ENCODE data around the gene HS6ST1. TPM values are rescaled to one million over a fixed set of nuclear protein-coding genes. Genes with fewer than 3 reads are reported as not detected.

HS6ST1 gene
- total and polyA plus RNA-seq, 4 donors: 17.9 to 31.9 (median 25.4) TPM

DNA sequence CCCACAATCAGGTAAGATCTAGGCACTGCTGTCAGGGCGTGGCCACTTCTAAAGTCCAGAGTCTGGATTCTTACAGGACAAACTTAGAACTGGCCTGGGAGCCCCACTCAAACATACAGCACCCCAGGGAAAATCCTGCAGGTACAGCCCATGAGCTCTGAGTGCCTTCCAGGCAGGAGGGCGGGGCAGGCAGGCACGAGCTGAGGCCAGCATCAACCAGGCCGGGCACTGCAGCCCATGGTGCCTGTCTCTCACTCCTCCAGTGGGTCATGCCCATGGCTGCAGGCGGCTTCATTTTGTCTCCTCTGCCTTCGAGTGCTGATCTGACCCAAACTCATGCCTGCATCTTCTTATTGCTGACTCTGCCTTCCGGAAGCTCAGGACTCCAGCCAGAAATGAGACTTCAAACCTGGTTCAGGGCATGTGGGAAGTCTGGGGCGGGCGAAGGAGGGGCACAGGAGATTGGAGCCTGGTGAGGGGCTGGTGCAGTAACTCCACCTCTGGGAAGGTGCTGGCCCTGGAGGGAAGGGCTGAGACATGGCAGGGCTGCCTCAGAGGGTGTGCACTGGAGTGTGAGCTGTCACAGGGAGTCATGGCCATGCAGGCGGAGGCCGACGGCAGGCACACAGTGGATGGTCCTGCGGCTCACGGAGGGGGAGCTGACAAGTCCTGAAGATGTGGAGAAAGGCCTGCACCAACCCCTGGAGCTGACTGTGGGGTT, 40.5 kb downstream of the HS6ST1 start:
- H3K4me1 ChIP-seq (ENCODE audit: control insufficient read depth in 4 of 4, insufficient read depth in 4 of 4, low read length in 3 of 4): peaks cover 15 to 40% (median 27%) of the 10 kb centered on the region in 4 donors
- WGBS: 86% methylated on average over 14 of the region's 14 CpGs
- H3K9me3 ChIP-seq (ENCODE audit: control insufficient read depth in 4 of 4, low read length in 3 of 4): no peaks in the 10 kb centered on the region
- no peak overlapping the region for H3K27ac ChIP-seq (ENCODE audit: low read depth in 1 of 2, low read length in 2 of 2)
- H3K36me3 ChIP-seq (ENCODE audit: control insufficient read depth in 4 of 4, insufficient read depth in 3 of 4, low read depth in 1 of 4, low read length in 3 of 4): peaks cover 0 to 12% (median 5%) of the 10 kb centered on the region in 4 donors
- H3K27me3 ChIP-seq (ENCODE audit: control insufficient read depth in 4 of 4, insufficient read depth in 4 of 4, low read length in 3 of 4): no peaks in the 10 kb centered on the region
- no peak for DNase-seq (ENCODE audit: low spot score)
- H3K9ac ChIP-seq (ENCODE audit: low read depth in 1 of 2, low read length in 2 of 2): no peak overlapping the region
- no peak overlapping the region for H3K4me3 ChIP-seq (ENCODE audit: low read depth in 1 of 3, low read length in 3 of 3)
- TF ChIP-seq FOXA2 (IDR thresholded peaks at IDR 0.05): no peak

DNA sequence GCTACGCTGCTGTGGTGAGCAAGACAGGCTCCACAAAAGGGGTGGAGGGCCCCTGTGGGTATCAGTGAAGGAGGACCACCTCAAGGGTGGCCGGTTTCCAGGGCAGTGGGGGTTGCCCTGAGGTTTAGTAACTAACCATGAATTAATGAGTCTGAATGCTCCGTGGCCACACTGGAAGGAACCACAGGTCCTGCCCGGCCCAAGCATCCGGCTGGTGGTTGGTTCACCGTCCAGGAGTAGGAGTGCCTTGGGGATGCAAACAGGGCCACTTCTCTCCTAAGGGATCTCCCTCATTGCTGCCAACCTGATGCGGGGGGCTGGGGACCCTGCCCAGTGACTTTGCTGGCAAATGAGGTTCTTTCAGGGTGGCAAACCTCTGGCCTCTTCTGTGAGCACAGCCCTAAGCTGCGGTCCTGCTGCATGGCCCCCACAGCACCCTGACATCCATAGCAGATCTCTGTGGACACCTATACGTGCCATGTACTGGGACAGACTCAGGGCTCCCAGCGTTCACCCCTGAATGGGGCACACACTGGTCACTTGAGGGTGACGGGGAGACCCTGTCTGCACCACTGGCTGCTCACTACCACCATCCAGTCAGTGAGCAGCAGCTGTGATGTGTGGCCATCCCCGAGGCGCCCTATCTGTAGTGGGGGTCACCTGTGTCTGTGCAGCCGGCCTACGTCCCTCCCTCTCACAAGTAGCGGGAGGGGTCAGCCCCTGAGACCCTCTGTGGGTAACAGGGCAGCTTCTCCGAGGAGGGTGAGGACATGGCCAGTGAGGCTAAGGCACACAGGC, 41.6 kb downstream of the HS6ST1 start:
- H3K27me3 ChIP-seq (ENCODE audit: control insufficient read depth in 4 of 4, insufficient read depth in 4 of 4, low read length in 3 of 4): no peaks in the 10 kb centered on the region
- H3K36me3 ChIP-seq (ENCODE audit: control insufficient read depth in 4 of 4, insufficient read depth in 3 of 4, low read depth in 1 of 4, low read length in 3 of 4): peaks cover 0 to 12% (median 5%) of the 10 kb centered on the region in 4 donors
- H3K27ac ChIP-seq (ENCODE audit: low read depth in 1 of 2, low read length in 2 of 2): no peak overlapping the region
- H3K4me1 ChIP-seq (ENCODE audit: control insufficient read depth in 4 of 4, insufficient read depth in 4 of 4, low read length in 3 of 4): peaks cover 9 to 40% (median 23%) of the 10 kb centered on the region in 4 donors
- no peaks in the 10 kb centered on the region for H3K9me3 ChIP-seq (ENCODE audit: control insufficient read depth in 4 of 4, low read length in 3 of 4)
- no peak for DNase-seq (ENCODE audit: low spot score)
- no peak overlapping the region for H3K9ac ChIP-seq (ENCODE audit: low read depth in 1 of 2, low read length in 2 of 2)
- 93% methylated on average over 17 of the region's 17 CpGs for WGBS
- no peak for TF ChIP-seq HNF4A (conservative IDR thresholded peaks at IDR 0.05)
- TF ChIP-seq RAD21 (IDR thresholded peaks at IDR 0.05): no peak
- TF ChIP-seq NR2F2 (IDR thresholded peaks at IDR 0.05): no peak
- TF ChIP-seq JUND (IDR thresholded peaks at IDR 0.05): no peak
- TF ChIP-seq, protein P1, sequence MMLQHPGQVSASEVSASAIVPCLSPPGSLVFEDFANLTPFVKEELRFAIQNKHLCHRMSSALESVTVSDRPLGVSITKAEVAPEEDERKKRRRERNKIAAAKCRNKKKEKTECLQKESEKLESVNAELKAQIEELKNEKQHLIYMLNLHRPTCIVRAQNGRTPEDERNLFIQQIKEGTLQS (IDR thresholded peaks at IDR 0.05): no peak
- no peak for TF ChIP-seq SP1 (IDR thresholded peaks at IDR 0.05)
- TF ChIP-seq MAX (IDR thresholded peaks at IDR 0.05): no peak
- no peak for TF ChIP-seq TAF1 (conservative IDR thresholded peaks at IDR 0.05)
- no peak for TF ChIP-seq EGR1 (IDR thresholded peaks at IDR 0.05; ENCODE audit: low read depth in 2 of 2)
- no peak for TF ChIP-seq FOXA2 (IDR thresholded peaks at IDR 0.05)
- TF ChIP-seq, protein P2, sequence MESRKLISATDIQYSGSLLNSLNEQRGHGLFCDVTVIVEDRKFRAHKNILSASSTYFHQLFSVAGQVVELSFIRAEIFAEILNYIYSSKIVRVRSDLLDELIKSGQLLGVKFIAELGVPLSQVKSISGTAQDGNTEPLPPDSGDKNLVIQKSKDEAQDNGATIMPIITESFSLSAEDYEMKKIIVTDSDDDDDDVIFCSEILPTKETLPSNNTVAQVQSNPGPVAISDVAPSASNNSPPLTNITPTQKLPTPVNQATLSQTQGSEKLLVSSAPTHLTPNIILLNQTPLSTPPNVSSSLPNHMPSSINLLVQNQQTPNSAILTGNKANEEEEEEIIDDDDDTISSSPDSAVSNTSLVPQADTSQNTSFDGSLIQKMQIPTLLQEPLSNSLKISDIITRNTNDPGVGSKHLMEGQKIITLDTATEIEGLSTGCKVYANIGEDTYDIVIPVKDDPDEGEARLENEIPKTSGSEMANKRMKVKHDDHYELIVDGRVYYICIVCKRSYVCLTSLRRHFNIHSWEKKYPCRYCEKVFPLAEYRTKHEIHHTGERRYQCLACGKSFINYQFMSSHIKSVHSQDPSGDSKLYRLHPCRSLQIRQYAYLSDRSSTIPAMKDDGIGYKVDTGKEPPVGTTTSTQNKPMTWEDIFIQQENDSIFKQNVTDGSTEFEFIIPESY (IDR thresholded peaks at IDR 0.05): no peak
- TF ChIP-seq RXRA (IDR thresholded peaks at IDR 0.05): no peak
- no peak for TF ChIP-seq CTCF (IDR thresholded peaks at IDR 0.05; ENCODE audit: low read depth, low read length, missing input control)
- TF ChIP-seq, protein P3, sequence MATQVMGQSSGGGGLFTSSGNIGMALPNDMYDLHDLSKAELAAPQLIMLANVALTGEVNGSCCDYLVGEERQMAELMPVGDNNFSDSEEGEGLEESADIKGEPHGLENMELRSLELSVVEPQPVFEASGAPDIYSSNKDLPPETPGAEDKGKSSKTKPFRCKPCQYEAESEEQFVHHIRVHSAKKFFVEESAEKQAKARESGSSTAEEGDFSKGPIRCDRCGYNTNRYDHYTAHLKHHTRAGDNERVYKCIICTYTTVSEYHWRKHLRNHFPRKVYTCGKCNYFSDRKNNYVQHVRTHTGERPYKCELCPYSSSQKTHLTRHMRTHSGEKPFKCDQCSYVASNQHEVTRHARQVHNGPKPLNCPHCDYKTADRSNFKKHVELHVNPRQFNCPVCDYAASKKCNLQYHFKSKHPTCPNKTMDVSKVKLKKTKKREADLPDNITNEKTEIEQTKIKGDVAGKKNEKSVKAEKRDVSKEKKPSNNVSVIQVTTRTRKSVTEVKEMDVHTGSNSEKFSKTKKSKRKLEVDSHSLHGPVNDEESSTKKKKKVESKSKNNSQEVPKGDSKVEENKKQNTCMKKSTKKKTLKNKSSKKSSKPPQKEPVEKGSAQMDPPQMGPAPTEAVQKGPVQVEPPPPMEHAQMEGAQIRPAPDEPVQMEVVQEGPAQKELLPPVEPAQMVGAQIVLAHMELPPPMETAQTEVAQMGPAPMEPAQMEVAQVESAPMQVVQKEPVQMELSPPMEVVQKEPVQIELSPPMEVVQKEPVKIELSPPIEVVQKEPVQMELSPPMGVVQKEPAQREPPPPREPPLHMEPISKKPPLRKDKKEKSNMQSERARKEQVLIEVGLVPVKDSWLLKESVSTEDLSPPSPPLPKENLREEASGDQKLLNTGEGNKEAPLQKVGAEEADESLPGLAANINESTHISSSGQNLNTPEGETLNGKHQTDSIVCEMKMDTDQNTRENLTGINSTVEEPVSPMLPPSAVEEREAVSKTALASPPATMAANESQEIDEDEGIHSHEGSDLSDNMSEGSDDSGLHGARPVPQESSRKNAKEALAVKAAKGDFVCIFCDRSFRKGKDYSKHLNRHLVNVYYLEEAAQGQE (IDR thresholded peaks at IDR 0.05): no peak
- TF ChIP-seq YY1 (IDR thresholded peaks at IDR 0.05): no peak
- no peak for TF ChIP-seq FOXA1 (IDR thresholded peaks at IDR 0.05)
- no peak for TF ChIP-seq GABPA (IDR thresholded peaks at IDR 0.05 in 1 of 2, conservative IDR thresholded peaks at IDR 0.05 in 1 of 2)
- no peak for TF ChIP-seq HNF4G (IDR thresholded peaks at IDR 0.05)
- H3K4me3 ChIP-seq (ENCODE audit: low read depth in 1 of 3, low read length in 3 of 3): no peak overlapping the region
